ENCODE measurements around the gene ABCG1. TPM values are rescaled to one million over a fixed set of nuclear protein-coding genes. Genes with fewer than 3 reads are reported as not detected.

Gene ABCG1
- total RNA-seq, 2 donors from 2014 or later, result 3.1 to 3.5 TPM

GRCh38 chr21:42308914-42309752 is 90.2 kb downstream of the ABCG1 start:
- peak in 1 of 2 donors; percentile 15 for ATAC-seq

GRCh38 chr21:42309753-42310213 is 90.8 kb downstream of the ABCG1 start:
- Mint-ChIP-seq H3K9me3 (no peaks in the 10 kb centered on the region), H3K36me3 (no peaks in the 10 kb centered on the region), H3K4me3 (no peak overlapping the region), H3K27ac (no peak overlapping the region), H3K27me3 (peaks cover 10 to 13% of the 10 kb centered on the region in 2 donors), H3K4me1 (ENCODE audit: low read depth in 2 of 2) (no peaks in the 10 kb centered on the region)
- ATAC-seq (peak; percentile 37 to 58), DNase-seq (ENCODE audit: low spot score) (peak; percentile 59)

More at GRCh38 chr21:42308914-42309752, 90.2 kb downstream of the ABCG1 start:
- Mint-ChIP-seq H3K27ac (no peak overlapping the region), H3K9me3 (no peaks in the 10 kb centered on the region), H3K36me3 (no peaks in the 10 kb centered on the region), H3K27me3 (peaks cover 10 to 16% of the 10 kb centered on the region in 2 donors), H3K4me1 (ENCODE audit: low read depth in 2 of 2) (no peaks in the 10 kb centered on the region), H3K4me3 (no peak overlapping the region)
- no peak for DNase-seq (ENCODE audit: low spot score)

- H3K27me3 Mint-ChIP-seq, result peaks cover 10 to 13% of the 10 kb centered on the region in 2 donors
- DNase-seq (ENCODE audit: low spot score) (no peak), ATAC-seq (no peak)
- no peak overlapping the region for H3K27ac Mint-ChIP-seq
- no peaks in the 10 kb centered on the region for H3K36me3 Mint-ChIP-seq
- no peak overlapping the region for H3K4me3 Mint-ChIP-seq
- no peaks in the 10 kb centered on the region for H3K4me1 Mint-ChIP-seq (ENCODE audit: low read depth in 2 of 2)
- H3K9me3 Mint-ChIP-seq, result no peaks in the 10 kb centered on the region
These were observed 91.6 kb downstream of the ABCG1 start for GRCh38 chr21:42310411-42311001.

- Mint-ChIP-seq H3K27me3 (peaks cover 10 to 13% of the 10 kb centered on the region in 2 donors), H3K36me3 (no peaks in the 10 kb centered on the region), H3K4me3 (no peak overlapping the region), H3K27ac (no peak overlapping the region), H3K4me1 (ENCODE audit: low read depth in 2 of 2) (no peaks in the 10 kb centered on the region), H3K9me3 (no peaks in the 10 kb centered on the region)
- ATAC-seq (no peak), DNase-seq (ENCODE audit: low spot score) (peak; percentile 38)
These were observed 92.2 kb downstream of the ABCG1 start for GRCh38 chr21:42311160-42311559.

GRCh38 chr21:42311816-42312625 is 93.1 kb downstream of the ABCG1 start:
- Mint-ChIP-seq H3K4me1 (ENCODE audit: low read depth in 2 of 2) (no peaks in the 10 kb centered on the region), H3K27ac (no peak overlapping the region), H3K4me3 (no peak overlapping the region), H3K36me3 (no peaks in the 10 kb centered on the region), H3K27me3 (peaks cover 4 to 8% of the 10 kb centered on the region in 2 donors), H3K9me3 (no peaks in the 10 kb centered on the region)
- peak; percentile 40 for DNase-seq (ENCODE audit: low spot score)
- no peak for ATAC-seq

GRCh38 chr21:42312626-42313104 is 93.7 kb downstream of the ABCG1 start:
- H3K9me3 Mint-ChIP-seq, result no peaks in the 10 kb centered on the region
- no peak overlapping the region for H3K27ac Mint-ChIP-seq
- ATAC-seq (no peak), DNase-seq (ENCODE audit: low spot score) (peak; percentile 38)
- no peaks in the 10 kb centered on the region for H3K4me1 Mint-ChIP-seq (ENCODE audit: low read depth in 2 of 2)
- H3K36me3 Mint-ChIP-seq, result no peaks in the 10 kb centered on the region
- no peak overlapping the region for H3K4me3 Mint-ChIP-seq
- H3K27me3 Mint-ChIP-seq, result peaks cover 0 to 7% of the 10 kb centered on the region in 2 donors

GRCh38 chr21:42313501-42313969 is 94.6 kb downstream of the ABCG1 start:
- H3K27me3 Mint-ChIP-seq, result peaks cover 0 to 4% of the 10 kb centered on the region in 2 donors
- H3K4me1 Mint-ChIP-seq (ENCODE audit: low read depth in 2 of 2), result no peaks in the 10 kb centered on the region
- ATAC-seq (no peak), DNase-seq (ENCODE audit: low spot score) (peak; percentile 44)
- H3K4me3 Mint-ChIP-seq, result no peak overlapping the region
- H3K9me3 Mint-ChIP-seq, result no peaks in the 10 kb centered on the region
- H3K36me3 Mint-ChIP-seq, result no peaks in the 10 kb centered on the region
- H3K27ac Mint-ChIP-seq, result no peak overlapping the region

GRCh38 chr21:42314616-42315295 is 95.8 kb downstream of the ABCG1 start:
- H3K27me3 Mint-ChIP-seq, result peaks cover 0 to 4% of the 10 kb centered on the region in 2 donors
- H3K4me3 Mint-ChIP-seq, result no peak overlapping the region
- no peak overlapping the region for H3K27ac Mint-ChIP-seq
- no peak for ATAC-seq
- no peaks in the 10 kb centered on the region for H3K9me3 Mint-ChIP-seq
- peaks cover 6 to 7% of the 10 kb centered on the region in 2 donors for H3K4me1 Mint-ChIP-seq (ENCODE audit: low read depth in 2 of 2)
- no peaks in the 10 kb centered on the region for H3K36me3 Mint-ChIP-seq
- no peak for DNase-seq (ENCODE audit: low spot score)

- ATAC-seq (no peak), DNase-seq (ENCODE audit: low spot score) (peak; percentile 56)
- no peaks in the 10 kb centered on the region for H3K36me3 Mint-ChIP-seq
- H3K27ac Mint-ChIP-seq, result no peak within 1 kb of the TSS
- H3K4me1 Mint-ChIP-seq (ENCODE audit: low read depth in 2 of 2), result peaks cover 7% of the 10 kb centered on the region in 2 donors
- peaks cover 0 to 1% of the 10 kb centered on the region in 2 donors for H3K27me3 Mint-ChIP-seq
- H3K9me3 Mint-ChIP-seq, result no peaks in the 10 kb centered on the region
- H3K4me3 Mint-ChIP-seq, result no peak within 1 kb of the TSS
These were observed 96.5 kb downstream of the ABCG1 start, which contains the start of gene TFF3 for GRCh38 chr21:42315296-42315891. TFF3 (minus strand) TSS chr21:42315409; CDS start chr21:42315374, 35 bp downstream.

- Mint-ChIP-seq H3K4me1 (ENCODE audit: low read depth in 2 of 2) (peaks cover 7% of the 10 kb centered on the region in 2 donors), H3K36me3 (no peaks in the 10 kb centered on the region), H3K9me3 (no peaks in the 10 kb centered on the region), H3K4me3 (no peak overlapping the region), H3K27me3 (peaks cover 0 to 6% of the 10 kb centered on the region in 2 donors), H3K27ac (no peak overlapping the region)
- no peak for DNase-seq (ENCODE audit: low spot score)
- ATAC-seq, result no peak
These were observed 98.0 kb downstream of the ABCG1 start for GRCh38 chr21:42316891-42317290.

- no peak overlapping the region for H3K27ac Mint-ChIP-seq
- ATAC-seq (no peak), DNase-seq (ENCODE audit: low spot score) (no peak)
- peaks cover 0 to 7% of the 10 kb centered on the region in 2 donors for H3K27me3 Mint-ChIP-seq
- peaks cover 7% of the 10 kb centered on the region in 2 donors for H3K4me1 Mint-ChIP-seq (ENCODE audit: low read depth in 2 of 2)
- no peak overlapping the region for H3K4me3 Mint-ChIP-seq
- no peaks in the 10 kb centered on the region for H3K9me3 Mint-ChIP-seq
- no peaks in the 10 kb centered on the region for H3K36me3 Mint-ChIP-seq
These were observed 98.4 kb downstream of the ABCG1 start for GRCh38 chr21:42317341-42317741.

- DNase-seq (ENCODE audit: low spot score) (no peak), ATAC-seq (no peak)
- Mint-ChIP-seq H3K4me1 (ENCODE audit: low read depth in 2 of 2) (peaks cover 7% of the 10 kb centered on the region in 2 donors), H3K27ac (no peak overlapping the region), H3K9me3 (no peaks in the 10 kb centered on the region), H3K36me3 (no peaks in the 10 kb centered on the region), H3K27me3 (peaks cover 4 to 7% of the 10 kb centered on the region in 2 donors), H3K4me3 (no peak overlapping the region)
These were observed 99.1 kb downstream of the ABCG1 start for GRCh38 chr21:42317826-42318746.
